ENCODE results near the gene GATAD2B. TPM values are rescaled to one million over a fixed set of nuclear protein-coding genes. Genes with fewer than 3 reads are reported as not detected.
"Not testable (repeated sequence)": the region's sequence is repeated elsewhere in the genome, so short reads cannot be mapped to it uniquely, and the experiment has no call there.

GATAD2B gene
- polyA plus RNA-seq, 1 donor = 34.8 TPM

DNA sequence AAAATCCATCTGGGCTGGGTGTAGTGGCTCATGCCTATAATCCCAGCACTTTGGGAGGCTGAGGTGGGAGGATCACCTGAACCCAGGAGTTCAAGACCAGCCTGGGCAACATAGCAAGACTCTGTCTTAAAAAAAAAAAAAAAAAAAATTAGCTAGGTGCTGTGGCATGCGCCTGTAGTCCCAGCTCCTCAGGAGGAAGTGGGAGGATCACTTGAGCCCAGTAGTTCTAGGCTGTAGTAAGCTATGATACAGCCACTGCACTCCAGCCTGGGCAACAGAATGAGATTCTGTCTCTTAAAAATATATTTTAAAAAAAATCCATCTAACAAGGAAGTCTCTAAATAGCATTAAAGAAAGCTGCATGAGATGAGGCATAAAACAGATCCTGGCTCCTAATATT, 26.9 kb downstream of the GATAD2B start:
- DNase-seq = not testable (repeated sequence)

DNA sequence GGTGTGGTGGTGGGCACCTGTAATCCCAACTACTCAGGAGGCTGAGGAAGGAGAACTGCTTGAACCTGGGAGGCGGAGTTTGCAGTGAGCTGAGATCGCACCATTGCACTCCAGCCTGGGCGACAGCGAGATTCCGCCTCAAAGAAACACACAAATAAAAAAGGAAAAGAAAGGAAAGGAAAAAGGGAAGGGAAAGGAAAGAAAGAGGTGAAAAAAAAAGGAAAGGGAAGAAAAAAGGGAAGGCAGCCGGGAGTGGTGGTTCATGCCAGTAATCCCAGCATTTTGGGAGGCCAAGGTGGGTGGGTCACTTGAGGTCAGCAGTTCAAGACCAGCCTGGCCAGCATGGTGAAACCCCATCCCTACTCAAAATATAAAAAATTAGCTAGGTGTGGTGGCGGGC, 31.7 kb downstream of the GATAD2B start:
- DNase-seq = not testable (repeated sequence)

- no peak for DNase-seq
Measured at GRCh38 chr1:153888533-153888932, 34.2 kb downstream of the GATAD2B start.

DNA sequence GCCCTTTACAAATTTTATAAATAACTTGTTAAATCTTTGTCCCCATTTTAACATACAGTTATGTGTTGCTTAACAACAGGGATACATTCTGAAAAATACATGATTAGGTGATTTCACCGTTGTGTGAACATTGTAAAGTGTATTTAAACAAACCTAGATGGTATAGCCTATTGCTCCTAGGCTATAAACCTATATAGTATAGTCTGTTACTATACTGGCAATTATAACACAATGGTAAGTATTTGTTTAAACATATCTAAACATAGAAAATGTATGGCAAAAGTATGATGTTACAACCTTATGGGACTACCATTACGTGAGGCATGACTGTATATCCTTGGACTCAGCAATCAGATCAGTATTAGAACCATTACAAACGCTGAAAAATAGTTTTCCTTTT, 36.6 kb downstream of the GATAD2B start:
- DNase-seq = no peak

DNA sequence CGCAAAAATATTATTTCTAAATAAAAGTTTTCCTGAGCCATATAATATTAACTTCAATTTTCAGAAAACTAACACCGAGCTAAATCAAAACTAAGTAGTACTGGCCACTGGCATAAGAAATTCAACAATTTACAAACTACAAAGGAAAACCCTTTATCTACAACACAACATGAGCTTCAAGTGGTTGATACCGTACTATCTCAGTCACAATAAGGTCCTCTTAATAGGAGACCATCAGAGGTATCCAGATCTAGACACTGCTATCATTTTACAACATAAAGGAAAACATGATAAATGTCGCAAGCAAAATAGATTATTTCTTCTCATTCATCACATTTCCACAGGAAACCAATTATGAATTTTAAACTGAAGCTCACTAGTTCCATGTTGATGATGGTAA, 39.5 kb downstream of the GATAD2B start:
- DNase-seq = no peak

GRCh38 chr1:153882296-153882912, 40.4 kb downstream of the GATAD2B start:
- DNase-seq = no peak

GRCh38 chr1:153881751-153882150, 41.0 kb downstream of the GATAD2B start:
- DNase-seq = peak; percentile 72

- DNase-seq = peak; percentile 99
Measured at GRCh38 chr1:153880962-153881361, 41.8 kb downstream of the GATAD2B start.

- DNase-seq = no peak
Measured at GRCh38 chr1:153880024-153880423, 42.7 kb downstream of the GATAD2B start.

GRCh38 chr1:153877112-153877511, 45.7 kb downstream of the GATAD2B start:
- no peak for DNase-seq

GRCh38 chr1:153872934-153873333, 49.8 kb downstream of the GATAD2B start:
- no peak for DNase-seq

- no peak for DNase-seq
Measured at GRCh38 chr1:153872331-153872730, 50.4 kb downstream of the GATAD2B start.

GRCh38 chr1:153869486-153869885, 53.3 kb downstream of the GATAD2B start:
- no peak for DNase-seq

DNA sequence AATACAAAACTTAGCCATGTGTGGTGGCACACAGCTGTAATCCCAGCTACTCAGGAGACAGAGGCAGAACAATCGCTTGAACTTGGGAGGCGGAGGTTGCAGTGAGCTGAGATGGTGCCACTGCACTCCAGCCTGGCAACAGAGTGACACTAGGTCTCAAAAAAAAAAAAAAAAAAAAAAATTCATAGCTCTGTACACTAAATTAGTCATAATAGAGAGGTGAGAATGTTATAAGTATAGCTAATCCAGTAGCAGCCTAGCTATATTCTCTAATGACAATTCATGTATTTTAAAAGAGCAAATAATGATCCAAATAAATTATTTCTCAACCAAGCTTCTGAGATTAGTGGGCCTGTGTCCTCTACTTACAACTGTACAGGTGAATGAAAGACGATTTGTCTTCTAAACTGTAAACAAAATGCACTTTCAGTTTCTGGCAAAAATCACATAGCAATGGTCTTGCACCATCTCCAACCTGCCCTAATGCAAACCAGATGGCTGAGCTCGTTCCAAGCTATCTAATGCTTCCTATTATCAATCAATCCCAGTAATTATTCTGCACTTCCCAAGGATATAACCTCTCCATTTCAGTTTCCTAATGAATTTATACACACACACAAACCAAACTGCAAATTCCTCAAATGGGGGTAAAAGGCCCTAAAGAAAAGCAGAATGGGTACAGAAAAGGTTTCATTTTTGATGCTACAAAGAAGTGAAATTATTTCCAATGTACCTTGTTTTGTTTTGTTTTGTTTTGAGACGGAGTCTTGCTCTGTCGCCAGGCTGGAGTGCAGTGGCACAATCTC, 56.5 kb downstream of the GATAD2B start:
- DNase-seq = no peak

GRCh38 chr1:153860285-153860684, 62.5 kb downstream of the GATAD2B start:
- no peak for DNase-seq

GRCh38 chr1:153857505-153857904, 65.3 kb downstream of the GATAD2B start:
- DNase-seq = no peak

DNA sequence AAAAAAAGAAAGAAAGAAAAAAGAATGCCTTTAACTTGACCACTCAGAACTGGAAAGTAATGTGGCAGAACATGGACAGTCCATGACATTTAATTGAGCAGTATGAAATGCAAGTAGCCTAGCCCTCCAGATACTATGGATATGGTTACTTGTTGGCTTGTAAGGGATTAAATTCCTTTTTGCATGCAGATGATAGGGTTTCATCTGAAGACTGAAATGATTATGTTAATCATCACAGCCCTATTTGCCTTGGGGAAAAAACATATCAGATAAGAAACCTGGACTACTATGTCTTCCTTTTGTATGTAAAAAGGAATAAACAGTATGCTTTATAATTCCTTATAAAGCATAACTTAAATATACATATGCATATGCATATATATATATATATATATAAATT, 66.0 kb downstream of the GATAD2B start:
- DNase-seq = no peak

DNA sequence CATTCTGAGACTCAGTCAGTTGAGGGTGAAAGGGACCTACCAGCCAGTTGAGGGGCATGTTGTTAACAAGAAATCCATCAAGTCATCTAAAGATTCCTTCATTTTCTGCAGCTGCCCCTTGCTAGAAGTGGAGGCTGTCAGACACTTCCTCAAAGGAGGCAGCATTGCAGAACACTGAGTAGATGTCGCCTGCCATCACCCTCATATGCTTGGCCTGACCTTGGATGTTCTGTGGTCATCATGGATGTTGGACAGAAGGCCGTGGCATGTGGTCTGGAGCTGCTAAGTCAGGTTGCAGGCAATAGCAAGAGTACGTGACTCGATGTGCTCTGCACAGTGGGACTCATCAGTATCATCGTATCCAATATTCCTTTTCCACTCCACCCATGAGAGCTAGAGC, 70.6 kb downstream of the GATAD2B start:
- no peak for DNase-seq

GRCh38 chr1:153849487-153850185, 73.1 kb downstream of the GATAD2B start:
- no peak for DNase-seq

GRCh38 chr1:153848805-153849204, 74.0 kb downstream of the GATAD2B start:
- no peak for DNase-seq

GRCh38 chr1:153845158-153845557, 77.6 kb downstream of the GATAD2B start:
- no peak for DNase-seq

GRCh38 chr1:153844349-153844748, 78.4 kb downstream of the GATAD2B start:
- DNase-seq = not testable (repeated sequence)

DNA sequence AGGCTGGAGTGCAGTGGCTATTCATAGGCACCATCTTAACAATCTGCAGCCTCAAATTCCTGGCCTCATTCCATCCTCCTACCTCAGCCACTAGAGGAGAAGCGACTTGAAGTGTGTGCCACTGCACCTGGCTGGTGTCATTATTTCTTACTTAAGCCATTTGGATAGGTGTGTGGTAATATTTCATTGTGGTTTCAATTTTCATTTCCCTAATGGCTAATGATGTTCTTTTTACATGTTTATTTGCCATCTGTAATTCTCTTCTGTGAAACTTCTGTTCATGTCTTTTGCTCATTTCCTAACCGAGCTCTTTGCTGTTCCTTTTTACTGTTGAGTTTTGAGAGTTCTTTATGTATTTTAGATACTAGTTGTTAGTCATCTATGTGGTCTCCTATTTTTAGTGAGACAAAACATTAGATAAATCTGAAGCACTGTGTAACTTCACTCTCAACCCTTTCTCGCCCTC, 80.7 kb downstream of the GATAD2B start:
- no peak for DNase-seq

Data from left kidney (tissue), 2 donors.